H1 (cell line): ENCODE measurements around the gene BCAS4. TPM values are rescaled to one million over a fixed set of nuclear protein-coding genes. Genes with fewer than 3 reads are reported as not detected.

ENCODE experiments used
- CTCF ChIA-PET: fragments of 300-600 bp; sonication (Branson Sonifier 250); formaldehyde crosslinking; loops from one replicate; lab custom pipeline; 2021; ENCODE audit not compliant: partially characterized antibody; lab: Charles Lee
- POLR2A ChIA-PET: fragments of 300-600 bp; sonication (Branson Sonifier 250); formaldehyde crosslinking; loops from one replicate; lab custom pipeline; 2021; ENCODE audit warnings: inconsistent platforms; ENCODE audit not compliant: partially characterized antibody; lab: Charles Lee
- DNase-seq, 2 experiments: peaks; one replicate each; pipeline versions ENCODE4 v3.0.0 to v3.0.0-alpha.2; 2010 to 2022; ENCODE audit warnings: low spot score in 2 of 2, low read depth in 1 of 2, mixed read lengths in 1 of 2
- FAIRE-seq: peaks from 2 replicates; lab custom pipeline; 2011; peaks lifted over from hg19 to GRCh38; lab: Jason Lieb, UNC
- H2AFZ ChIP-seq: 2 replicates; pipeline ENCODE4 v1.8.1; 2012; ENCODE audit warnings: low read length, inconsistent platforms
- H2AK5ac ChIP-seq: 2 replicates; pipeline ENCODE4 v1.6.1; 2013; ENCODE audit warnings: low read depth, low read length
- H2BK120ac ChIP-seq: replicated peaks from 2 replicates; pipeline ENCODE3; 2013; ENCODE audit warnings: low read depth, low read length, inconsistent platforms
- H2BK12ac ChIP-seq: 2 replicates; pipeline ENCODE4 v1.6.1; 2013; ENCODE audit warnings: low read depth, low read length
- H2BK15ac ChIP-seq: 2 replicates; pipeline ENCODE4 v1.6.1; 2013; ENCODE audit warnings: low read length
- H2BK20ac ChIP-seq: 2 replicates; pipeline ENCODE4 v1.6.1; 2013; ENCODE audit warnings: low read length
- H2BK5ac ChIP-seq: 2 replicates; pipeline ENCODE4 v1.6.1; 2013; ENCODE audit warnings: low read depth, low read length
- H3K14ac ChIP-seq: 2 replicates; pipeline ENCODE4 v1.6.1; 2013; ENCODE audit warnings: inconsistent platforms; ENCODE audit not compliant: insufficient read length
- H3K18ac ChIP-seq: 2 replicates; pipeline ENCODE4 v1.6.1; 2013; ENCODE audit warnings: low read length; ENCODE audit errors: extremely low read depth
- H3K23ac ChIP-seq: 2 replicates; pipeline ENCODE4 v1.6.1; 2013; ENCODE audit warnings: inconsistent platforms; ENCODE audit not compliant: insufficient read length
- H3K23me2 ChIP-seq: 2 replicates; pipeline ENCODE4 v1.6.1; 2013; ENCODE audit warnings: low read depth, low read length
- H3K27ac ChIP-seq: 2 replicates; pipeline ENCODE4 v1.6.1; 2011; ENCODE audit warnings: low read depth, low read length, inconsistent platforms
- H3K27me3 ChIP-seq, 4 experiments: replicated peaks in 1 of 4; 1 replicate in 1 of 4; 2 replicates in 3 of 4; pipeline versions ENCODE4 v1.6.1 to v1.8.1; 2011 to 2013; ENCODE audit warnings: low read length in 3 of 4, mild to moderate bottlenecking in 3 of 4, inconsistent platforms in 2 of 4, mixed read lengths in 2 of 4, moderate library complexity in 1 of 4; ENCODE audit not compliant: control insufficient read depth in 3 of 4, insufficient read depth in 3 of 4; ENCODE audit errors: extremely low read depth in 1 of 4
- H3K36me3 ChIP-seq, 4 experiments: 2 replicates each; pipeline versions ENCODE4 v1.6.1 to v1.8.1; 2011 to 2013; ENCODE audit warnings: mild to moderate bottlenecking in 4 of 4, low read length in 3 of 4, moderate library complexity in 2 of 4, control low read depth in 1 of 4, inconsistent platforms in 1 of 4; ENCODE audit not compliant: insufficient read depth in 4 of 4, control insufficient read depth in 2 of 4
- H3K4ac ChIP-seq: replicated peaks from 2 replicates; pipeline ENCODE3; 2013; ENCODE audit warnings: low read length, low read depth, mixed read lengths, inconsistent platforms; ENCODE audit not compliant: insufficient read length
- H3K4me1 ChIP-seq, 4 experiments: replicated peaks in 1 of 4; 1 replicate in 1 of 4; 2 replicates in 3 of 4; pipeline versions ENCODE4 v1.6.1 to v1.8.1; 2011 to 2013; ENCODE audit warnings: low read length in 3 of 4, inconsistent platforms in 2 of 4, mixed read lengths in 1 of 4; ENCODE audit not compliant: insufficient read depth in 4 of 4, control insufficient read depth in 3 of 4
- H3K4me2 ChIP-seq, 2 experiments: 2 replicates each; pipeline versions ENCODE4 v1.6.1 to v1.8.1; 2011 to 2013; ENCODE audit warnings: low read depth in 2 of 2, low read length in 2 of 2, control low read depth in 1 of 2, inconsistent platforms in 1 of 2, mild to moderate bottlenecking in 1 of 2; ENCODE audit not compliant: insufficient read depth in 1 of 2
- H3K4me3 ChIP-seq, 4 experiments: fragments of 200-600, 300-600 bp in 1 of 4; sonication (generic), shearing (Covaris generic), sonication (Bioruptor Twin) in 1 of 4; 2 replicates each; pipeline versions ENCODE4 v1.5.1 to v1.8.1; 2011 to 2016; ENCODE audit warnings: low read length in 4 of 4, low read depth in 3 of 4, control low read depth in 2 of 4, inconsistent platforms in 2 of 4, mild to moderate bottlenecking in 2 of 4, mixed read lengths in 1 of 4, moderate library complexity in 1 of 4; ENCODE audit not compliant: insufficient read depth in 2 of 4; ENCODE audit errors: extremely low read depth in 1 of 4
- H3K56ac ChIP-seq: replicated peaks from 2 replicates; pipeline ENCODE3; 2013; ENCODE audit warnings: low read depth, mild to moderate bottlenecking, mixed read lengths, low read length, inconsistent platforms; ENCODE audit not compliant: insufficient read length
- H3K79me1 ChIP-seq: 2 replicates; pipeline ENCODE4 v1.6.1; 2013; ENCODE audit warnings: low read depth, low read length, control low read depth
- H3K79me2 ChIP-seq, 2 experiments: 2 replicates each; pipeline versions ENCODE4 v1.6.1 to v1.8.1; 2012 to 2013; ENCODE audit warnings: low read length in 2 of 2, mild to moderate bottlenecking in 2 of 2, inconsistent platforms in 1 of 2; ENCODE audit not compliant: insufficient read depth in 2 of 2, control insufficient read depth in 1 of 2
- H3K9ac ChIP-seq, 4 experiments: replicated peaks in 1 of 4; 1 replicate in 1 of 4; 2 replicates in 3 of 4; pipeline versions ENCODE4 v1.6.1 to v1.8.1; 2011 to 2013; ENCODE audit warnings: low read depth in 3 of 4, low read length in 3 of 4, control low read depth in 2 of 4, mild to moderate bottlenecking in 2 of 4, moderate library complexity in 2 of 4, inconsistent platforms in 1 of 4; ENCODE audit errors: extremely low read depth in 1 of 4
- H3K9me3 ChIP-seq, 2 experiments: 2 replicates each; pipeline versions ENCODE4 v1.6.1 to v1.8.1; 2012 to 2013; ENCODE audit warnings: mild to moderate bottlenecking in 2 of 2, moderate library complexity in 2 of 2, control low read depth in 1 of 2, inconsistent platforms in 1 of 2, low read depth in 1 of 2, low read length in 1 of 2, mixed read lengths in 1 of 2; ENCODE audit not compliant: insufficient read depth in 2 of 2
- H4K20me1 ChIP-seq, 2 experiments: replicated peaks in 1 of 2; 2 replicates each; pipeline versions ENCODE3 to v1.8.1; 2011 to 2013; ENCODE audit warnings: inconsistent platforms in 2 of 2, low read length in 2 of 2, mild to moderate bottlenecking in 1 of 2; ENCODE audit not compliant: insufficient read depth in 2 of 2, control insufficient read depth in 1 of 2
- H4K5ac ChIP-seq: 2 replicates; pipeline ENCODE4 v1.6.1; 2013; ENCODE audit warnings: low read length, low read depth, mixed read lengths, inconsistent platforms; ENCODE audit not compliant: insufficient read length
- H4K8ac ChIP-seq: 2 replicates; pipeline ENCODE4 v1.8.0; 2013; ENCODE audit warnings: mild to moderate bottlenecking, moderate library complexity, low read length, inconsistent platforms; ENCODE audit not compliant: insufficient read depth; ENCODE audit errors: extremely low read depth
- H4K91ac ChIP-seq: replicated peaks from 2 replicates; pipeline ENCODE3; 2013; ENCODE audit warnings: low read length, mixed read lengths, inconsistent platforms; ENCODE audit not compliant: insufficient read length
- KDM1A ChIP-seq: fragments of 200-600, 300-600 bp; sonication (generic); IDR thresholded peaks from 2 replicates; pipeline ENCODE4 v1.7.1; 2016; ENCODE audit warnings: mild to moderate bottlenecking, low read length, borderline replicate concordance
- WGBS, 2 experiments: shearing (Covaris generic) in 1 of 2; methylation state at CpG; one replicate each; pipeline versions ENCODE4 v1.1.6 to v1.1.7; 2013 to 2015; ENCODE audit warnings: low lambda C conversion rate in 2 of 2, mixed read lengths in 2 of 2, inconsistent platforms in 1 of 2, low coverage in 1 of 2, missing lambda C conversion rate in 1 of 2; ENCODE audit not compliant: insufficient replicate concordance in 2 of 2, insufficient coverage in 1 of 2, insufficient read length in 1 of 2; ENCODE audit errors: extremely low coverage in 1 of 2, missing lambda C conversion rate in 1 of 2; 5-methylcytosine and 5-hydroxymethylcytosine counted together
- polyA plus RNA-seq, 7 experiments: library from polyadenylated mRNA; depleted of rRNA in 3 of 7; stranded (reverse) in 5 of 7; unstranded in 2 of 7; fragments of >200 nt in 5 of 7; fragments of 200-250 nt in 2 of 7; gene quantifications; 1 replicate in 5 of 7; 2 replicates in 1 of 7; 4 replicates in 1 of 7; pipeline versions ENCODE4 v1.2.1 to v1.2.3, GENCODE V29; 2011 to 2013; ENCODE audit warnings: missing spikeins in 2 of 7, mixed read lengths in 2 of 7
- total RNA-seq: library from RNA; stranded (reverse); fragmentation: NEBNext Ultra II Directional; extraction: Animal tissue kit (Norgen Biotek cat#: 25700); gene quantifications from 2 replicates; pipeline ENCODE4 v1.2.1, GENCODE V29; 2021

BCAS4 gene
- total and polyA plus RNA-seq, 2 of the 8 experiments (the other 6 are each of a cell fraction or from before 2014, with no cell fraction given): 21.2 to 23.6 TPM

GRCh38 chr20:50843331-50844276 lies 48.7 kb downstream of the BCAS4 start:
- Histone ChIP-seq H4K5ac (no peak overlapping the region), H4K8ac (no peak overlapping the region), H4K20me1 (no peaks in the 10 kb centered on the region), H3K4me2 (no peak overlapping the region), H3K14ac (no peak overlapping the region), H3K79me1 (0 out of 2 replicates have a peak, but pooled peaks cover 2% of the 10 kb centered on the region), H2AK5ac (no peak overlapping the region), H2BK5ac (no peak overlapping the region), H3K79me2 (no peaks in the 10 kb centered on the region)
- POLR2A ChIA-PET: interaction anchor here (0.7 kb wide), 1 partner anchor 13 kb away, joined by 3 read pairs; no protein-coding TSS in a partner anchor
- no peak for DNase-seq
- no peak for TF ChIP-seq KDM1A
- TF ChIP-seq, all 59 proteins: peak for 0
- Histone ChIP-seq H3K9me3 (no peaks in the 10 kb centered on the region), H3K23ac (no peak overlapping the region), H4K91ac (no peak overlapping the region), H3K18ac (no peak overlapping the region; the same call in 1 of the 2 replicates), H2BK20ac (no peak overlapping the region), H3K27ac (no peak overlapping the region), H3K4me3 (no peak overlapping the region), H3K9ac (no peak overlapping the region), H3K36me3 (no peaks in the 10 kb centered on the region; a peak in 1 of 8 replicates), H3K4me1 (peaks cover 0 to 2% (median 0%) of the 10 kb centered on the region in 4 experiments; a peak in 1 of 7 replicates), H2BK15ac (no peak overlapping the region), H3K56ac (no peak overlapping the region), H2BK12ac (no peak overlapping the region), H3K27me3 (no peaks in the 10 kb centered on the region), H2AFZ (no peak overlapping the region), H3K4ac (no peak overlapping the region), H3K23me2 (no peaks in the 10 kb centered on the region), H2BK120ac (no peak overlapping the region)
- CTCF ChIA-PET: interaction anchor here (1.1 to 1.2 kb wide), 2 partner anchors 12 to 33 kb away, joined by 3 read pairs; no protein-coding TSS in a partner anchor
- WGBS, 2 experiments: 95% methylated on average over 9 of the region's 9 CpGs; no CpG with 5 or more reads in 1 of the 2 experiments
- FAIRE-seq: no peak
